WI38 (cell line): ENCODE measurements around the gene CFAP46.

ENCODE experiments used
- H3K4me3 ChIP-seq: 2 replicates; pipeline ENCODE4 v1.5.1; 2011; ENCODE audit warnings: low read depth, mild to moderate bottlenecking, control low read depth, low read length
- CTCF ChIP-seq: IDR thresholded peaks from 2 replicates; pipeline ENCODE4 v1.5.1; 2012; ENCODE audit warnings: low read depth, mild to moderate bottlenecking, control low read depth, low read length

Gene CFAP46

GRCh38 chr10:132881186-132881920 lies 61.0 kb downstream of the CFAP46 start:
- no peak for TF ChIP-seq CTCF
- no peak overlapping the region for H3K4me3 ChIP-seq

- no peak for TF ChIP-seq CTCF
Measured at GRCh38 chr10:132880128-132880981, 62.0 kb downstream of the CFAP46 start.

GRCh38 chr10:132879408-132880127 lies 62.8 kb downstream of the CFAP46 start:
- H3K4me3 ChIP-seq: no peak overlapping the region
- TF ChIP-seq CTCF: no peak

More at GRCh38 chr10:132880128-132880981, 62.0 kb downstream of the CFAP46 start:
- H3K4me3 ChIP-seq: no peak overlapping the region

- no peak for TF ChIP-seq CTCF
- H3K4me3 ChIP-seq: no peak overlapping the region
Measured at GRCh38 chr10:132878730-132879407, 63.5 kb downstream of the CFAP46 start.

- no peak overlapping the region for H3K4me3 ChIP-seq
- TF ChIP-seq CTCF: no peak
Measured at GRCh38 chr10:132878091-132878729, 64.2 kb downstream of the CFAP46 start.

GRCh38 chr10:132877473-132877872 lies 64.9 kb downstream of the CFAP46 start:
- H3K4me3 ChIP-seq: no peak overlapping the region
- no peak for TF ChIP-seq CTCF
